Measurements from ENCODE around the gene LRP5. TPM values are rescaled to one million over a fixed set of nuclear protein-coding genes. Genes with fewer than 3 reads are reported as not detected.

The LRP5 gene
- total RNA-seq, 2 experiments from 2014 or later: 2.0 to 2.9 TPM

GRCh38 chr11:68325183-68325906 lies 13.0 kb downstream of the LRP5 start:
- Mint-ChIP-seq H3K27ac (no peak overlapping the region), H3K27me3 (no peaks in the 10 kb centered on the region)
- H3K27me3 ChIP-seq (ENCODE audit: control insufficient read depth in 1 of 2, insufficient read depth in 2 of 2, low read length in 2 of 2): no peaks in the 10 kb centered on the region

GRCh38 chr11:68325907-68326220 lies 13.5 kb downstream of the LRP5 start:
- Mint-ChIP-seq H3K36me3 (ENCODE audit: low read depth) (no peaks in the 10 kb centered on the region), H3K4me1 (ENCODE audit: low read depth) (peaks cover 37% of the 10 kb centered on the region), H3K4me3 (no peak overlapping the region), H3K9me3 (no peaks in the 10 kb centered on the region), H3K27ac (no peak overlapping the region), H3K27me3 (no peaks in the 10 kb centered on the region)
- peaks cover 40% of the 10 kb centered on the region for H3K4me1 ChIP-seq (ENCODE audit: insufficient read depth, low read length)
- no peak for DNase-seq
- intact Hi-C loops (cut with DNase I, micrococcal nuclease): no loop called here
- H3K27ac ChIP-seq (ENCODE audit: low read depth in 1 of 2, low read length in 2 of 2): no peak overlapping the region
- H3K9me3 ChIP-seq (ENCODE audit: control insufficient read depth in 1 of 2, insufficient read depth in 1 of 2, low read length in 2 of 2): no peaks in the 10 kb centered on the region
- CTCF ChIA-PET: no interaction called here
- H3K4me3 ChIP-seq (ENCODE audit: low read length): no peak overlapping the region
- H3K36me3 ChIP-seq (ENCODE audit: insufficient read depth, low read length): no peaks in the 10 kb centered on the region
- no peaks in the 10 kb centered on the region for H3K27me3 ChIP-seq (ENCODE audit: control insufficient read depth in 1 of 2, insufficient read depth in 2 of 2, low read length in 2 of 2)
- POLR2A ChIA-PET: no interaction called here
- TF ChIP-seq CTCF (IDR thresholded peaks at IDR 0.05): no peak
- ATAC-seq (ENCODE audit: poor library complexity): no peak

More at GRCh38 chr11:68325183-68325906, 13.0 kb downstream of the LRP5 start:
- CTCF ChIA-PET: no interaction called here
- POLR2A ChIA-PET: no interaction called here
- Mint-ChIP-seq H3K4me1 (ENCODE audit: low read depth) (peaks cover 31% of the 10 kb centered on the region), H3K36me3 (ENCODE audit: low read depth) (no peaks in the 10 kb centered on the region), H3K4me3 (no peak overlapping the region), H3K9me3 (no peaks in the 10 kb centered on the region)
- no peak for ATAC-seq (ENCODE audit: poor library complexity)
- H3K9me3 ChIP-seq (ENCODE audit: control insufficient read depth in 1 of 2, insufficient read depth in 1 of 2, low read length in 2 of 2): no peaks in the 10 kb centered on the region
- intact Hi-C loops (cut with DNase I, micrococcal nuclease): no loop called here
- no peak overlapping the region for H3K27ac ChIP-seq (ENCODE audit: low read depth in 1 of 2, low read length in 2 of 2)
- H3K4me3 ChIP-seq (ENCODE audit: low read length): no peak overlapping the region
- TF ChIP-seq CTCF (IDR thresholded peaks at IDR 0.05): no peak
- peaks cover 35% of the 10 kb centered on the region for H3K4me1 ChIP-seq (ENCODE audit: insufficient read depth, low read length)
- H3K36me3 ChIP-seq (ENCODE audit: insufficient read depth, low read length): no peaks in the 10 kb centered on the region
- DNase-seq: no peak

- CTCF ChIA-PET: no interaction called here
- DNase-seq (peak in 1 of 14 experiments; percentile 11), ATAC-seq (ENCODE audit: poor library complexity) (no peak)
- H3K27me3 Mint-ChIP-seq: no peaks in the 10 kb centered on the region
- H3K4me1 Mint-ChIP-seq (ENCODE audit: low read depth): peaks cover 44% of the 10 kb centered on the region
- Histone ChIP-seq H3K4me1 (ENCODE audit: insufficient read depth, low read length) (peaks cover 47% of the 10 kb centered on the region), H3K27me3 (ENCODE audit: control insufficient read depth in 1 of 2, insufficient read depth in 2 of 2, low read length in 2 of 2) (no peaks in the 10 kb centered on the region), H3K36me3 (ENCODE audit: insufficient read depth, low read length) (no peaks in the 10 kb centered on the region), H3K9me3 (ENCODE audit: control insufficient read depth in 1 of 2, insufficient read depth in 1 of 2, low read length in 2 of 2) (no peaks in the 10 kb centered on the region), H3K4me3 (ENCODE audit: low read length) (no peak overlapping the region), H3K27ac (ENCODE audit: low read depth in 1 of 2, low read length in 2 of 2) (no peak overlapping the region)
- no peaks in the 10 kb centered on the region for H3K36me3 Mint-ChIP-seq (ENCODE audit: low read depth)
- no peaks in the 10 kb centered on the region for H3K9me3 Mint-ChIP-seq
- no peak overlapping the region for H3K27ac Mint-ChIP-seq
- POLR2A ChIA-PET: no interaction called here
- TF ChIP-seq CTCF (IDR thresholded peaks at IDR 0.05): no peak
- H3K4me3 Mint-ChIP-seq: no peak overlapping the region
- intact Hi-C loops (cut with DNase I, micrococcal nuclease): no loop called here
Observed at GRCh38 chr11:68326334-68327215, 14.2 kb downstream of the LRP5 start.
